ENCODE results near the gene ILDR2. TPM values are rescaled to one million over a fixed set of nuclear protein-coding genes. Genes with fewer than 3 reads are reported as not detected.

Gene ILDR2
- total RNA-seq, 1 donor from 2014 or later, result 1.3 TPM

DNA sequence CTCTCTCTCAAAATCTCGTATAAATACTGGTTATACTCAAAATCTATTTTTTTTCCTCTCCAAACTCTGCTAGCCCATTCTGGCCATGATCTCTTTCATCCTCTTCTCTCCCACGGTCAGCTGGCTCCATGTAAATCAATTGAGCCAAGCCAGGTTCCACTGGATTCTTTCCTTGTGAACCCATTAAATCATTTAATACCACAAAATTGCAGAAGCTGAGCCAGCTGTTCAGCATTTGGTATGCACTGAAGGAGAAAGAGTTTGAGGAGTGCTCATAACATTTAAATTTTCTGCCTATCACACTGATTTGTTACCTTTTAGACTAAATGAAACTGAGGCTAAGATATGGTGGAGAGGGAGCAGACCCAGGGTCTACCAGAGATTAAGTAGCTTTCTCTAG lies 70.2 kb downstream of the ILDR2 start:
- no peak for DNase-seq (ENCODE audit: low read depth)
- Histone ChIP-seq H3K36me3 (ENCODE audit: control insufficient read depth, insufficient read depth, low read length) (no peaks in the 10 kb centered on the region), H3K4me3 (ENCODE audit: low read depth, low read length) (no peak overlapping the region), H3K27me3 (ENCODE audit: control insufficient read depth, insufficient read depth, low read length) (no peaks in the 10 kb centered on the region)
- TF ChIP-seq CTCF (IDR thresholded peaks at IDR 0.05; ENCODE audit: insufficient read depth, low read length, poor library complexity, severe bottlenecking), result no peak

DNA sequence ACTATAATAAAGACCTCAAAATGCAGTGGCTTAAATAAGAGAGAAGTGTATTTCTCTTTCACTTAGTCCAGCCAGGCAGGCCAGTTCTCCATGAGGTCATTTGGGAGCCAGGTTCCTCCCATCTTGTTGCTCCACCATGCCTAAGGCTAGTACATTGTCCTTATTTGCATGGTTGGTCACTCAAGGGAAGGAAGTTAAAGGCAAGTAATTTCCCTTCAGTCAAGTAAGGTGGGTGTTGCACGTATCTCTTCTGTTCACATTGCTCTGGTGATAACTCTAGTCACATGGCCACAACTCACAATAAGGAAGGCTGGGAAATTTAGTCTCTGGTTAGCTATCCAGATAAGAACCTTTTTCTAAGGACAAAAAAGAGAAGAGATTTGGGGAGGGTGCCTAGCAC lies 72.1 kb downstream of the ILDR2 start:
- no peak for DNase-seq (ENCODE audit: low read depth)
- Histone ChIP-seq H3K36me3 (ENCODE audit: control insufficient read depth, insufficient read depth, low read length) (no peaks in the 10 kb centered on the region), H3K27me3 (ENCODE audit: control insufficient read depth, insufficient read depth, low read length) (no peaks in the 10 kb centered on the region), H3K4me3 (ENCODE audit: low read depth, low read length) (no peak overlapping the region)
- TF ChIP-seq CTCF (IDR thresholded peaks at IDR 0.05; ENCODE audit: insufficient read depth, low read length, poor library complexity, severe bottlenecking), result no peak

DNA sequence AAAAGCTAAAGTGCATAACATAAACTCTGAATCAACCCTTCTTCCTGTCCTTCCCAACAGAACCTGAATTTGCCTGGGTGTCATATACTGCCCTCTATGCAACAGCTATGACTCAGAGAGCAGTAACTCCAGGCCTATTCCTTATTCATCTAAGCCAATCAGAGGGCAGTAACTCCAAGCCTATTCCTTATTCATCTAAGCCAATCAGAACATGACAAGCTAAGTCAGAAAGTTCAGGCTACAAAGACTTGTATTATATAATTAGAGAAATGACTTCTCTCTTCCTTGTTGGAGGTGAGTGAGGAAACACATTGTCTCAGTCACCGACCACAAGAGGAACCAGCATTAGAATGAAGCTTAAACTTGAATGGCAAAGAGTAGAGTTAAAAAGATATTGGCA lies 73.1 kb downstream of the ILDR2 start:
- no peaks in the 10 kb centered on the region for H3K36me3 ChIP-seq (ENCODE audit: control insufficient read depth, insufficient read depth, low read length)
- H3K27me3 ChIP-seq (ENCODE audit: control insufficient read depth, insufficient read depth, low read length), result no peaks in the 10 kb centered on the region
- no peak for TF ChIP-seq CTCF (IDR thresholded peaks at IDR 0.05; ENCODE audit: insufficient read depth, low read length, poor library complexity, severe bottlenecking)
- no peak for DNase-seq (ENCODE audit: low read depth)
- H3K4me3 ChIP-seq (ENCODE audit: low read depth, low read length), result no peak overlapping the region

- DNase-seq (ENCODE audit: low read depth), result no peak
Measured at GRCh38 chr1:166900987-166901386, 74.4 kb downstream of the ILDR2 start.

DNA sequence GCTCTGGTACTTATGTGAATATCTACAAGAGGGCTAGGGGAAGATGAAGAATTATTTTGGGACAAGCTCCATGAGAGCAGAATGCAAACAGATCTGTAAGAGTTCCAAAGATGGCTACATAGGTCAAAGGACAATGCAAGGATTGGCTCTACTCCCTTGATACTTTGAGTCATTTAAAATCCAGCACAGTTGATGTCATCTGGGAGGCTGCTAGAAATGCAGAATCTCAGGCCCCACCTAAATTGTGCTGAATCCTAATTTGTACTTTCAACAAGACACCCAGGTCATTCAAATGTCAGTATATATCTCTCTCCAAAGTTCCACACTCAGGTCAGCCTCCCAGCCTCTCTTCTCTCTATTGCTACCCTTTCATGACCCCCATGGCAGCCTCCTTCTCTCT lies 75.6 kb downstream of the ILDR2 start:
- no peak for TF ChIP-seq CTCF (IDR thresholded peaks at IDR 0.05; ENCODE audit: insufficient read depth, low read length, poor library complexity, severe bottlenecking)
- no peak overlapping the region for H3K4me3 ChIP-seq (ENCODE audit: low read depth, low read length)
- no peak for DNase-seq (ENCODE audit: low read depth)
- no peaks in the 10 kb centered on the region for H3K36me3 ChIP-seq (ENCODE audit: control insufficient read depth, insufficient read depth, low read length)
- no peaks in the 10 kb centered on the region for H3K27me3 ChIP-seq (ENCODE audit: control insufficient read depth, insufficient read depth, low read length)

More at GRCh38 chr1:166900987-166901386, 74.4 kb downstream of the ILDR2 start:
- H3K27me3 ChIP-seq (ENCODE audit: control insufficient read depth, insufficient read depth, low read length), result no peaks in the 10 kb centered on the region
- H3K4me3 ChIP-seq (ENCODE audit: low read depth, low read length), result no peak overlapping the region
- TF ChIP-seq CTCF (IDR thresholded peaks at IDR 0.05; ENCODE audit: insufficient read depth, low read length, poor library complexity, severe bottlenecking), result no peak
- H3K36me3 ChIP-seq (ENCODE audit: control insufficient read depth, insufficient read depth, low read length), result no peaks in the 10 kb centered on the region

GRCh38 chr1:166895766-166896165 lies 79.6 kb downstream of the ILDR2 start:
- H3K27me3 ChIP-seq (ENCODE audit: control insufficient read depth, insufficient read depth, low read length), result peaks cover 4% of the 10 kb centered on the region
- no peak for TF ChIP-seq CTCF (IDR thresholded peaks at IDR 0.05; ENCODE audit: insufficient read depth, low read length, poor library complexity, severe bottlenecking)
- H3K4me3 ChIP-seq (ENCODE audit: low read depth, low read length), result no peak overlapping the region
- no peaks in the 10 kb centered on the region for H3K36me3 ChIP-seq (ENCODE audit: control insufficient read depth, insufficient read depth, low read length)
- DNase-seq (ENCODE audit: low read depth), result no peak

Measured in kidney epithelial cell (primary cell).